Fibroblast of gingiva (primary cell): ENCODE data around the gene SOS1.
"Not testable (repeated sequence)": the region's sequence is repeated elsewhere in the genome, so short reads cannot be mapped to it uniquely, and the experiment has no call there.

Experiments
- DNase-seq: peaks from one replicate; pipeline ENCODE4 v3.0.0-alpha.2; 2011; ENCODE audit warnings: low read depth

The SOS1 gene

DNA sequence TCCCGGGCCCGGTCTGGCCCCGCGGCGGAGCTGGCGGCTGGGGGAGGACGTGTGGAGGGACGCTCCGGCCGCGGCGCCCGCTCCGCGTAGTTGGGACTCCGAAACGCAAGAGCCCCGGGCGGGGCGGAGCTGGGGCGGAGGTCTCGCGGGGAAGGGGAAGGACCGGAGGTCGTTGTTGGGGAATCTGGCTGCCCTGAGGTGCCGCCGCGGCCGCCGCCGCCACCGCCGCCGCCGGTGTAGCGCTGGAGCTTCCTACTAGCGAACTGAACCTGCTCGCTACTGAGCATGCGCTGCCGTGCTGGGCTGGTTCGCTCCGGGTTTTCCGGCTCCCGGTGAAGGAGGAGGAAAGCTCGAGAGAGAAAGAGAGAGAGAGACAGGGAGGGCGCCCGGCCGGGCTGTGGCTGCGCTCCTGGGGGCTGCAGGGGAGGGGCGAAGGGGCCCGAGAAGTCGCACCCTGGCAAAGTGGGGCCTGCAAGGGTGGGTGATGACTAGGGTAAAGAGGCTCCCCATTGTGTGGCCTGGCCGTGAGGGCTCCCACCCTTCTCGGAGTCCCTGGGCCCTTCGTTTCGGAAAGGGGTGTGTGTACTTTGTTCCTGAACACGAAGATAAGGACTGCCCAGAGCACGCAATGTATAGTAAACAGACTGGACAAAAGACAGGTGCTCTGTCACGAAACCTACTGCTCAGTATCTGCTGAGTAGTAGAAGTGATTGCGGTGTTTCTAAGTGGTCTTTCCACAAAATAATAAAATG lies at the start of gene SOS1:
TSS of gene SOS1 (minus strand) at position 281 of the 752 bp plus-strand sequence. CDS start 629 bp downstream, outside the sequence.
- peak; percentile 93 for DNase-seq

DNA sequence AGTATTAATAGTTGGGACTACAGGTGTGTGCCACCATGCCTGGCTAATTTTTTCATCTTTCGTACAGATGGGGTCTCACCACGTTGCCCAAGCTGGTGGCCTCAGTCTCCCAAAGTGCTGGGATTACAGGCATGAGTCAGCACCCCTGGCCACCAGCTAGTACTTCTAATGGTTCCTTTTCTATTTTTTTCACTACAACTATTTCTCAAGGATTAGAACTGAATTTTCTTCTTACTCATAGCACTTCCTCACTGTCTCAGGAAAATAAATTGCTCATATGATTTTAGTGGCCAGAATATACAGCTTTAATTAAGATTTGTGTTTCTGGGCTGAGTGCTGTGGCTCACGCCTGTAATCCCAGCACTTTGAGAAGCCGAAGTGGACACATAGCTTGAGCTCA lies 43.2 kb upstream of the SOS1 start:
- no peak for DNase-seq

DNA sequence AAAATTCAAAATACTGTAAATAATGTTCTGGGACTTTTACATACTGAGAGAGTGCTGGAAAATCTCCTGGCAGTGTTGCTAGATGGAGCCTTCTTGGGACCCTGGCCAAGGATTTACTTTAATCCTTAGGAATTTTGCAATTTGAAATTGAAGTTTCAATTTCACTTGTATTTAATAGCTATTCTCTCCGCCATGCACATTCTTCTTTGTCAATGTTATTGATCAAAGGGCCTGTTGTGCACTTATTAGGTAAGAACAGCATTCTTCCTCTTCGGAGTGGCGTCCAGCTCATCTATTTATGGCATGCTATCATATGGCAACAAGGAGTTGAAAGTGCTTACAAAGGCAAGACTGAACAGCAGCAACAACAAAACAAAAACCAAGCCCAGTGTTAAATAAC lies 40.1 kb upstream of the SOS1 start:
- DNase-seq: peak; percentile 61

DNA sequence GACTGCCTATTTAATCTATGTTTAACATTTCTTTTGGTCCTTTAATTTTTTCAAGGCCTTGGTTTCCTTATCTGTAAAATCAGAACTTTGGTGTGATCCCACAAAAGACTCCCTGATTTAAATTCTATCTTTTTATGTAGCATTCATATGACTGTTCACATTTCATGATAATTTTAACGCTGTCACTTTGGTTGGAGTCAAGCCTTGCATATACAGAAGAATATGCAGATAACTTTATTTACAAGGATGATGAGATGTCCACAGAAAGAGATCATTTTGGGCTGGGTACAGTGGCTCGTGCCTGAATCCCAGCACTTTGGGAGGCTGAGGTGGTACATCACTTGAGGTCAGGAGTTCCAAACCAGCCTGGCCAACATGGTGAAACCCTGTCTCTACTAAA lies 38.4 kb upstream of the SOS1 start:
- no peak for DNase-seq

DNA sequence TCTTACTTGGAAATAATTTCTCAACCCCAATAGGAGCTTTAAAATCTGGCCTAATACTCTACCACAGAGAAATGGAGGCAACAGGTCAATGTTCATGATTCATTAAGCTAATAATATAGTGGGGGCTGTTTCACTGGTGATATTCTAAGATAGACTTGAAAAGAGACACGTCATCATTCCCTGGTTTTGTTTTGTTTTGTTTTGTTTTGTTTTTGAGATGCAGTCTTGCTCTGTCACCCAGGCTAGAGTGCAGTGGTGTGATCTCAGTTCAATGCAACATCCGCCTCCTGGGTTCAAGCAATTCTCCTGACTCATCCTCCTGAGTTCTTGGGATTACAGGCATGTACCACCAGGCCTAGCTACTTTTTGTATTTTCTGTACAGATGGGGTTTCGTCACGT lies 37.5 kb upstream of the SOS1 start:
- peak; percentile 57 for DNase-seq

DNA sequence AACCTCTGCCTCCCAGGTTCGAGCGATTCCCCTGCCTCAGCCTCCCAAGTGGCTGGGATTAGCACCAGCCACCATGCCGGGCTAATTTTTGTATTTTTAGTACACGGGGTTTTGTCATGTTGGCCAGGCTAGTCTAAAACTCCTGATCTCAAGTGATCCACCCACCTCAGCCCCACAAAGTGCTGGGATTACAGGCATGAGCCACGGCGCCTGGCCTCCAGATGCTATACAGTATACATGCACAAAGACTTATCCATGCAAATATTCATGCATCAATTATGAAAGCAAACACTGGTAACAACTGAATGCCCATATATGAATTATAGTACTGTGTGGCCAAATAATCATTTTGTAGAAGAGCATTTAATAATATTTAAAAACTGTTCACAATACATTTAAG lies 36.0 kb upstream of the SOS1 start:
- DNase-seq: no peak

DNA sequence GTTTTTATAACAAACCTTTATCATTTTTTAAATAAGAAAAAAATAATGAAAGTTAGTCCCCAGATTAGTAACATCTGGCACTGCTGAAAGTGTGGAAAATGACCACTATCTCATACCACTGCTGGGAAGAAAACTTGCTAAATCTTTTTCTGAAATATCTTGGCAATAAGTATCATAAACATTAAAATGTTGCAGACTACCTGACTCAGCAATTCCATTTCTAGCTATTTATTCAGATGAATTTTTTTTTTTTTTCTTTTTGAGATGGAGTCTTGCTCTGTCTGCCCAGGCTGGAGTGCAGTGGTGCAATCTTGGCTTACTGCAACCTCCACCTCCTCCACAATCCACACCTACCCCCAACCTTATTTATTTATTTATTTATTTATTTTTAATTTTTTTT lies 35.3 kb upstream of the SOS1 start:
- peak; percentile 92 for DNase-seq

DNA sequence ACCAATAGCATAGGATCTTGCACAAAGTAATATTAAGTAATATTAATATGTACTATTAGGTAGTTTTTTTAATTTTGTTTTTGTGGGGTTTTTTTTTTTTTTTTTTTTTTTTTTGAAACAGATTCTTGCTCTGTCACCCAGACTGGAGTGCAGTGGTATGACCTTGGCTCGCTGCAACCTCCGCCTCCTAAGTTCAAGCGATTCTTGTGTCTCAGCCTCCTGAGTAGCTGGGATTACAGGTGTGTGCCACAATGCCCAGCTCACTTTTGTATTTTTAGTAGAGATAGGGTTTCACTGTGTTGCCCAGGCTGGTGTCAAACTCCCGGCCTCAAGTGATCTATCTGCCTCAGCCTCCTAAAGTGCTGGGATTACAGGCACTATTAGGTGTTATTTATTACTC lies 34.7 kb upstream of the SOS1 start:
- DNase-seq: not testable (repeated sequence)

DNA sequence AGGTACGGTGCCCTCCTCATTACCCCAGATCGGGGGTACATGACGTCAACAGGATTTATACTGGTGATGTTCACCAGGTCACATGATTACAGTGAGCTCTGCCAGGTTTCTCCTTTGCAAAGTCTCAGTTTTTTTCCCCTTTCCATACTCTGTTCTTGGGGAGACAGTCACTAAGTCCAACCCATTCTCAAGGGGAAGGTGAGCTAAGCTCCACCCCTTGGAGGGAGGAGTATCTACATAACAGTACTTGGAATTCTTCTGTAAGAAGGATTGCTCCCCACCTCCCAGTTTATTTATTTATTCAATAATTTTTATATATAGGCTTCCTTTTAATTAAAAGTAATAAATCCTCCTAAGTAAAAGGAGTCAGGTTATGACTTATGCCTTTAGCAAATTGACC lies 34.1 kb upstream of the SOS1 start:
- no peak for DNase-seq

DNA sequence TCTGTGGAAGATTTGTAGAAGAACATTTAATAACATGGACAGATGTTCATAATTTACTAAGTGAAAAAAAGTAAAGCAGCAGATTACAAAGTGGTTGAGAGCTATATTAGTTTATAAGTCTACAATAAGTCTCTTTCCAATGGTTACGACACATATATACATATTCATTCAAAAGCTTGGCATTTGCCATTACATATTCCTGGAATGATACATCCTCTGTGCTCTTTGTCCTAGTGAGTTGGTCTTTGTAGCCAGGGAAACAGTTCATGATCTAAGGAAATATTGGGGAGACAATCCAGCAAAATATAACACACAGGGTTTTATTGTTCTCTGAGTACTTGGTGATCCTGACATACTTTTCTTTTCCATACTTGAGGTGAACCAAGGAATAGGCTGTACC lies 32.5 kb upstream of the SOS1 start:
- peak; percentile 93 for DNase-seq

DNA sequence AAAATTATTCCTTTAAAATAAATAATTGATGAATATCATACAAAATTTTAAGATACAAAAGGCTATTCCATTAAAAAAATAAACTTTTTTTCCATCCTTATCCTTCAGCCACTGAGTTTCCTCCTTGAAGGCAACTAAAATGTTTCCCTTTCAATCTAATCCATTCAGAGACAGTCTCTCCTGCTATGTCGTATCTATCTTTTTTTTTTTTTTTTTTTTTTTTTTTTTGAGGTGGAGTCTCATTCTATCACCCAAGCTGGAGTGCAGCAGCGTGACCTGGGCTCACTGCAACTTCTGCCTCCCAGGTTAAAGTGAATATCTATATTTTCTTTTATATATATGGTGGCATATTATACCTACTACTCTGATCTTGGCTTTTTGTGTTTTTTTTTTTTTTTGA lies 31.7 kb upstream of the SOS1 start:
- no peak for DNase-seq

DNA sequence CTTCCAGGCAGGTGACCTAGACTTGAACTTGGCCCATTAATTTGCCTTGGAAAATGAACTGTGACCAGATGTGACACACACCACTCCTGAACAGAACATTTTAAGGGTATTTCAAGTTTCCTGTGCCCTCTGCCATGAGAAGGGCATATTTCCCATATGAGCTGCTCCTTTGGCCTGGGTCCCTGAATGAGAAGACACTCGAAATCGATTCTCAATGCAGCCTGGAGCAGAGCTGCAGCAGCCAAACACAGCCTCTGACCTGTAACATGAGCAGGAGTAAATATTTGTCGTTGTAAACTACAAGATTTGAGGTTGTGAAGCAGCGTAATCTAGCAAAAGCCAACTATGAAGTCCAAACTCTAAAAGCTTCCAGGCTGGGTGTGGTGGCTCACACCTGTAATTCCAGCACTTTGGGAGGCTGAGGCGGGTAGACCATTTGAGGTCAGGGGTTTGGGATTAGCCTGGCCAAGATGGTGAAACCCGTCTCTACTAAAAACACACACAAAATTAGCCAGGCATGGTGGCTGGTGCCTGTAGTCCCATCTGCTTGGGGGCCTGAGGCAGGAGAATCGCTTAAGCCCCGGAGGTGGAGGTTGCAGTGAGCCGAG lies 30.1 kb upstream of the SOS1 start:
- DNase-seq: peak; percentile 56

DNA sequence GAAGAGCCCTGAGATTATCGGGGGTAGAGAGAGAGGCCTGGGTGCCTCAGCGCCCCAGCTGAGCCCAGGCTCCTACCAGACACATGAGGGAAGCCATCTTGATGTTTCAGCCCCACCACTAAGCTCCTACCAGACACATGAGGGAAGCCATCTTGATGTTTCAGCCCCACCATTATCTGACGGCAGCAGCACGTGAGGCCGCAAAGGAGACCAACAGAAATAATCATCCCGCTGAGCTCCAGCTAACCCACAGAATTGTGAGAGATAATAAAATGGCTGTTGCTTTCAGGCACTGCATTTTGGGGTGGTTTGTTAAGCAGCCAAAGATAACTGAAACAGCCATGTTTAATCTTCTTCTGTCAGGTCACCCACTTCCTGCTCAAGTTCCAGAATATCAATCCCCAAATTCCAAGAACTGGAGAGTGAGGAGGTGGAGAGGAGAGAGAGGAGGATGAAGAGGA lies 29.3 kb upstream of the SOS1 start:
- no peak for DNase-seq

DNA sequence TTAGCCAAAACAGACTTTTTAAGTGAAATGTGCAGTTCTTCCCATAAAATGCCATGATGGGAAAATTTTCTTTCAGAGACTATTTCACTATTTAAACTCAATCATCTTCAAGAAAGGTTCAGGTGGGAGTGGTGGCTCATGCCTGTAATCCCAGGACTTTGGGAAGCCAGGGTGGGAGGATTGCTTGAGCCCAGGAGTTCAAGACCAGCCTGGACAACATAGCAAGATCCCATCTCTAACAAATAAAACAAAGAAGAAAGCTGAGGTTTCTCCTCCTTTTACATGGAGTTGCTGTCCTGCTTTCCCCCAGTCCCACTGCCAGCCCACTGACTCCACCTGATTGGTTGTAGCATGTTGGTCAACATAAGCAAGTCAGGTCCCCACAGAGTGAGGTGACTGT lies 25.8 kb upstream of the SOS1 start:
- DNase-seq: no peak

DNA sequence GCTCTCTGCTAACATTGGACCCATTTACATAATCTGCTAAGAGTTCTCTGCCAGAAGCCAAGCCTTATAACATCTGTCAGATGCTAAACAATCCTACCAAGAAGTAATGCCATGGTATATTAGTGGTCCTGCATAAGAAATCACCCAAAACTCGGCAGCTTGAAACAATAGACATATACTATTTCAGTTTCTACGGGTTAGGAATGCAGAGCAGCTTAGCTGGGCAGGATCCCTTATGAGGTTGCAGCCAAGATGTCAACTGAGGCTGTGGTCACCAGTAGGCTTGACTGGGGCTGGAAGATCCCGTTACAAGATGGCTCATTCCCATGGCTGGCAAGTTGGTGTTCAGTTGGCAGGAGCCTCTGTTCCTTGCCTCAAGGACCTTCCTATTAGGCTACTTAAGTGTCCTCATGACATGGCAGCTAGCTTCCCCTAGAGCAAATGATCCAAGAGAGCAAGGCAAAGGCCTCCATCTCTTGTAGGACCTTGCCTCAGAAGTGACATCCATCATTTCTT lies 25.1 kb upstream of the SOS1 start:
- peak; percentile 82 for DNase-seq

DNA sequence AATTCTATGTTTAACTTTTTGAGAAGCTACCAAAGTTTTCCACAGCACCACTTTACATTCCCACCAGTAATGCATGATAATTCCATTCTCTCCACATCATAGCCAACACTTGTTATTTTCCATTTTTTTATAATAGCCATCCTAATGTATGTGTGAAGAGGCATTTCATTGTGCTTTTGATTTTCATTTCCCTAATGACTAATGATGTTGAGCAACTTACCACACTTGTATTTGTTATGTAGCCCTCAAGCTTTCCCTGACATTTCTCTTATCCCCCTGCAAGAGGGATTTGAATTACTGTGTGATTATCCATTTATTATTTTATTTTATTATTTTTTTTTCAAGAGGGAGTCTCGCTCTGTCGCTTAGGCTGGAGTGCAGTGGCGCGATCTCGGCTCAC lies 23.6 kb upstream of the SOS1 start:
- DNase-seq: no peak

DNA sequence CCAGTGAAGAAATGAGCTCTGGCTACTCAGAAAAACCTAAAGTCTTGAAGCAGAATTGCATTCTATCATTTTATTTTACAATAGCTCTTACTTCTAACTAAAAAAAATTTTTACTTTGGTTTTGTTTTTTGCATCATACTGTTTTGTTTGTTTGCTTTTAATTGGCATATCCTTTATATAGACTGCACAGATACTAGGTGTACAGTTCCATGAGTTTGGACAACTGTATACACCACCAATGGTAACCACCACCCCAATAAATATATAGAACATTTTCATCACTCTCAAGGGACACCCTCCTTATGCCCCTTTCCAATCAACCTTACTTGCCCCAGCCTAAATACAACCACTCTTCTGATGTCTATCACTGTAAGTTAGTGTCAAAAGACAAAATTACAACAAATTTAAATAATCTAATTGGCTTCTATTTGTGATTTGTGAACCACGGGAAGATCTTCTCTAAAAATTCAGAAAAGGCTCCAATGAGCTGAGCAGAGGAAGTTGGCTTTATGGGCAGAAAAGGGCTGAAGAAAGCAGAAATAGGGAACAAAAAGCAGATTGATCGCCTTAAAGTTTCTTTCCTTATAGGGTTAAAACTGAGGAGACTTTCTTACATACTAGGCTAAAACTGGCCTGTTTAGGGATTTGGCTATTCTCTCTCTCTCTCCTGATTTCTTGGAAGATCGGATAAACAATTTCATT lies 22.2 kb upstream of the SOS1 start:
- no peak for DNase-seq

DNA sequence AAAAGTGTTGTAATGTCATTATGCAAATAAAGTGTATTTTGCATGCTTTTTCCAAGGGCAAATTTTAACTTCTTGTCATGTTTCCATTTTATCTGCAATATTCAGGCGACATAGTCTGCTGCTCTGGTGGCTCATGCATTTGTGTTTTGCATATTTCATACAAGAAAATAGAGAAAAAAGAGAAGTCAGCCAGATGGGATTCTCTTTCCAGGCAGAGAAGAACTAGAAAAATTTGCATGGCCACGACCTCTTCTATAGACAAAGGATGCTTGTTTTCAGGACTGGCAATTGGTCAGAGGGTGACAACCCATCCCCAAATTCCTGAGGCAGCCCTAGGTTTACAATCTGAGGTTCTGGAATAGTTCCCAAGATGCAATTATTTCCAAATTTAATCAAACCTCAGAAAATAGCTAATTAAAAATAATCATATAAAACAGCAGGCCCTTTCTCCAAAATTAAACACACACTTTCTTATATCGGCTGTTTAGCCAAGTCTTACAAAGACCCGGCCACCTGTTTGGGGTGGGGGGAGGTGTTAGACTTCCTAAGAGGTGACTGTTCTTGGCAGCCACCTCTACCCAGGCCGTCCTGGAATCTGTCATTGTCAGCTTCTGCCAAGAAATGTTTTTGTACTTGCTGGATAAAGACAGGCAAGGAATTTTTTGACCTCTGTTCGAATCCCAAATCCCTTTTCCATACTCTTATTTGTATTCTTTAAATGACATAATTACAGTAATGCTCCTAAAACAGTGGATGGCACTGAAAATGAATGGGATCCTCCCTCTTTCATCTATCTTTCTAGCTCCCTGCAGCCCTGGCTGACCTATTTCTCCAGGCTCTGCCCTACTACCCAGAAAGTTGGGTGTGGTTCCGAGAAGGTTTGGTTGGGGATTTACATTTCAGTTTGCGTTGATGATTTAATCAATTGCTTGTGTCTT lies 20.8 kb upstream of the SOS1 start:
- no peak for DNase-seq

DNA sequence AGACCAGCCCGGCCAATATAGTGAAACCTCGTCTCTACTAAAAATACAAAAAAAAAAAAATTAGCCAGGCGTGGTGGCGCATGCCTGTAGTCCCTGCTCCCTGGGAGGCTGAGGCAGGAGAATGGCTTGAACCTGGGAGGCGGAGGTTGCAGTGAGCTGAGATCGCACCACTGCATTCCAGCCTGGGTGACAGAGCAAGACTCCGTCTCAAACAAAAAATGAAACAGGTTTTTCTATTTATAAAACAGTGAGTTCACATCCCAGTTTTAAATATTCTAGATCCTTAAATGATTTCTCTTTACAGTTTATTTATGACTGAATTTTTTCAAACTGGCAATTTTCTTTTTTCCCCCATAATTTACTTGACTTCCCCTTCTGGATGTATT lies 20.1 kb upstream of the SOS1 start:
- DNase-seq: not testable (repeated sequence)

DNA sequence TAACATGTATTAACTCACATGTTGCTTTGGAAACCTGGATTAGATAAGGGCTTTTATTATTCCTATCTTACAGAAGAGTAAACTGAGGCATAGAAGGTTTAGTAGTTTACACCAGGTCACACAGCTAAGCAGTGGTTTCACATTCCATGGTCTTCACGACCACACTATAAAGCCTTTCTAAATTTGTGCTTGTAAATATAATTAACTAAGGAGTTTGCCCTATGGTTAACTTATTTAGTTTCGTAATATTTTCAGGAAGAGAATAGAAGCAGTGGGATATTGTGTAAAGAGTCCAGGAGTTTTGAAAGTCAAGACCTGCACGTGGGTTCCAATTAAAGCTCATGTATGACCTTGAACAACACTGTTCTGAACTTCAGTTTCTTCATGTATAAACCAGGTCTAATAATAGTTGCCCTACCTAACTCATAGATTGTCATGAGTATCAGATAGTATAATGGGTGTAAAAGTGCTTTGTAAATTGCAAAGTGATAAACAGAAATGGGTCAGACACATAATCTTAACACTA lies 19.5 kb upstream of the SOS1 start:
- DNase-seq: peak; percentile 46

DNA sequence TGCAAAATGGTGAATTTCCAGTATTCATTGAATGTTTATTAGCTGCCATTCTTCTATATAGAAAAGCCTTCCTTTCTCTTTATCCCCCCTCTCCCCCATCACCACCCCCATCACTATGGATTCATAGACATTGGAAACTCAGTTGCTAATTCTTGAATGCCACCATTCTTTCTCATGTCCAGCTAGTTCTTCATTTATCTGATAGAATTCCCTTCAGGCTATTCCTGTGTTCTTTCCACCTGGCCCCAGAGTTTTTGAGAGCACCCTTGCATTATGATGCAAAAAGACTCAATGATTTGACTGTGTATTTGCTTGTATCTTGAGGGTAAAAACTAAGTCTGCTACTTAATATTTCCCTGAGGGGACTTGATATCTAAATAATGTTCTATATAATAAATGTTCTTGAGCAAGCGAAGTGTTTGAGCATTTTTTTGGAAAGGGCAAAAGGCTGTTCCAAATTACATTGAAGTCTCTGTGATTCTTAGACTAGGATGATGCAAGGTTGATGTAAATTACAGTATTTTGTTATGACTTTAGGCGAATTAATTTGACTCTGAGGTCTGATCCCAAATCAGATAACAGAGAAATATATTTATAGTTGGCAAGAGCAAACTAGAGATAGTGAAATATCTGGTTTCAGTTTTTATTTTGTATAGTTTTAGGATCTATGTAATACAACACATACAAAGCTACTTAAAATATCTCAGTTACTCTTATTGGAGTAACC lies 18.8 kb upstream of the SOS1 start:
- no peak for DNase-seq
